HUDEP-2 (cell line): ENCODE measurements around the gene ZKSCAN4.

Source experiments
- DNase-seq, 76 experiments: peaks; one replicate each; lab custom pipeline; 2025; ENCODE audit not compliant: unreplicated experiment in 76 of 76; lab: John Stamatoyannopoulos, UW

ZKSCAN4 gene

GRCh38 chr6:28252009-28252975 is at the start of gene ZKSCAN4:
Gene ZKSCAN4, minus strand, starts transcription at chr6:28252269. Its CDS starts 289 bp downstream, at chr6:28251980.
- peak in 75 of 76 experiments; percentile 45 to 96 (median 81) for DNase-seq

DNA sequence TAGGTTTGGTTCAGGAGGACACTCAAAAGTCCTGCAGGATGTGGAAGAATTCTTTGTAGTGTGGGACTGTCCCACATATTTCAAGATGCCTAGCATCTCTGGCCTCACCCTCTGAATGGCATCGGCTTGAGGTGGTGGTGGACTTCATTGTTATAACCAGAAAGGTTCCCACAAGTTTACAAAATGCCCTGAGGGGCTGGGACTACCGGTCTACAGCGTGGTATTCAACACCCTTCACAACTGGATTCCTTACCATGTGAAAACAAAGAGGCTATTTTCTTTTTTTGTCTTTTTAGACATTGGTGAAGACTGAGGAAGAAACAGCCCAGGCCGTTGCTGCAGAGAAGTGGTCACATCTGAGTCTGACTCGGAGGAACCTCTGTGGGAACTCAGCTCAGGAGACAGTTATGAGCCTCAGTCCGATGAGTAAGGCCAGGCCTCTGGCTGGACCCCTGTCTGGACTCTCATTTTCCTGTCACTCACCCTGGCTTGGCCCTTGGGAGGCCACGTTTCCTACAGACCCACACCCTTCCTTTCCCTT is 44.5 kb upstream of the ZKSCAN4 start:
- DNase-seq, result no peak

GRCh38 chr6:28295326-28295725 is 43.3 kb upstream of the ZKSCAN4 start:
- DNase-seq, result no peak

GRCh38 chr6:28291573-28291972 is 39.5 kb upstream of the ZKSCAN4 start:
- no peak for DNase-seq

- DNase-seq, result peak in 22 of 76 experiments; percentile 5 to 44 (median 17)
These were observed 30.9 kb upstream of the ZKSCAN4 start for GRCh38 chr6:28282926-28283325.

- DNase-seq, result peak in 71 of 76 experiments; percentile 26 to 86 (median 74)
These were observed 29.4 kb upstream of the ZKSCAN4 start, which contains the start of gene PGBD1 for GRCh38 chr6:28281288-28282064. Gene PGBD1, plus strand, starts transcription at chr6:28281572. Its CDS starts 2,242 bp downstream, at chr6:28283814.

- DNase-seq, result no peak
These were observed 28.7 kb upstream of the ZKSCAN4 start for GRCh38 chr6:28280595-28281287.

DNA sequence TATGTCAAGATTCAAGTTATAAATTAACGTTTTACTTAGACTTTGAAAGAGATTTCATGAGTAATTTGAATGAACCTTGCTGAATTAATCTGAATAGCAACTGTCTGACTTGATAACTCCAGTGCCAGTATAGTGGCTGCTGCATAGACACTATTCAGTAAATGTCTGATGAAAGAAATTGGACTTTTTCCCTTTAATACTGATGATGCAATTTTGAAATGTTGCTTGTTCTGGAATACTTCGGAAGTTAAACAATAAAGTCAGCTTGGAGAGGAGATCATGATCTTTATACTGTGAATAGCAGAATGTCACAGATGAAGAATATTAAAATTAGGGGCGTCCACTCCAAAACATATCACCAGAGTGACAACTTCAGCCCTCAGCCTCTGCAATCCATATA is 25.7 kb upstream of the ZKSCAN4 start:
- no peak for DNase-seq

- DNase-seq, result no peak
These were observed 22.8 kb upstream of the ZKSCAN4 start for GRCh38 chr6:28274888-28275287.

GRCh38 chr6:28269492-28269891 is 17.4 kb upstream of the ZKSCAN4 start:
- DNase-seq, result peak in 16 of 76 experiments; percentile 7 to 54 (median 35)

- DNase-seq, result no peak
These were observed 15.6 kb upstream of the ZKSCAN4 start for GRCh38 chr6:28267695-28268059.

- peak; percentile 44 to 94 (median 88) for DNase-seq
These were observed 15.1 kb upstream of the ZKSCAN4 start, which contains the start of gene ZSCAN26 for GRCh38 chr6:28266962-28267694. Gene ZSCAN26, plus strand, starts transcription at chr6:28267143. Its CDS starts 4,777 bp downstream, at chr6:28271920.

GRCh38 chr6:28266563-28266961 is 14.5 kb upstream of the ZKSCAN4 start:
- no peak for DNase-seq

- no peak for DNase-seq
These were observed 12.8 kb upstream of the ZKSCAN4 start for GRCh38 chr6:28264834-28265401.

GRCh38 chr6:28263922-28264321 is 11.9 kb upstream of the ZKSCAN4 start:
- DNase-seq, result no peak

DNA sequence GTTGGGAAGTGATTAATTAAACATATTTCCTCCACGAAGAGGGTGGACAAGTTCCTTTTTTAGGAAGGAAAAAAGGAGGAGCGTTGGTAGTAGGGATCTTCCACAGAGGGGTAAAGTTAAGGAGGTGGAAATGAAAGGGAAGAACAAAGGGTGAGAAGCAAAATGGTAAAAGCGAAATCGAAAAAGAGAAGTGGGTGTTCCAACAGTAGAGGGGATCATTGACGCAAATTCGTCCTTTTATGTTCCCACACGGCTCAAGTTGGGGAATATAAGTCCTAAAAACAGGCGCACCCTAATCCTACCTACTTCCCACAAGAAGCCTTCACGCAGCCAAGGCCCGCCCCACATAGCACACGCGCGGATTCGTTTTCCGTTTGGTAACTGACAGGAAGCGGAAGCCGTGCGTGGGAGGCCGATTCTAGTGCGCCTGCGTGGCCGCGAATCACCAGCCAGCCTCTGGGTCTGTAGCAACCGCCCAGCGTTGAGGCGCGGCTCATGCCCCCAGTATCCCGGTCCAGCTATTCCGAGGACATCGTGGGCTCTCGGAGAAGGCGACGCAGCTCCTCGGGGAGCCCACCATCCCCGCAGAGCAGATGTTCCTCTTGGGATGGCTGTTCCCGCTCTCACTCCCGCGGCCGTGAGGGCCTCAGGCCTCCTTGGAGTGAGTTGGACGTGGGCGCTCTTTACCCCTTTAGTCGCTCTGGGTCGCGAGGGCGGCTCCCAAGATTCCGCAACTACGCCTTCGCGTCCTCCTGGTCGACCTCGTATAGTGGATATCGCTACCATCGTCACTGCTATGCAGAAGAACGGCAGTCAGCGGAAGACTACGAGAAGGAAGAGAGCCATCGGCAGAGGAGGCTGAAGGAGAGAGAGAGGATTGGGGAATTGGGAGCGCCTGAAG is 7.1 kb upstream of the ZKSCAN4 start, which contains the start of gene NKAPL:
NKAPL (plus strand) TSS at position 421 of the 901 bp plus-strand sequence; CDS start at position 496, 75 bp downstream.
- no peak for DNase-seq

GRCh38 chr6:28257042-28257441 is 5.0 kb upstream of the ZKSCAN4 start:
- DNase-seq, result no peak

DNA sequence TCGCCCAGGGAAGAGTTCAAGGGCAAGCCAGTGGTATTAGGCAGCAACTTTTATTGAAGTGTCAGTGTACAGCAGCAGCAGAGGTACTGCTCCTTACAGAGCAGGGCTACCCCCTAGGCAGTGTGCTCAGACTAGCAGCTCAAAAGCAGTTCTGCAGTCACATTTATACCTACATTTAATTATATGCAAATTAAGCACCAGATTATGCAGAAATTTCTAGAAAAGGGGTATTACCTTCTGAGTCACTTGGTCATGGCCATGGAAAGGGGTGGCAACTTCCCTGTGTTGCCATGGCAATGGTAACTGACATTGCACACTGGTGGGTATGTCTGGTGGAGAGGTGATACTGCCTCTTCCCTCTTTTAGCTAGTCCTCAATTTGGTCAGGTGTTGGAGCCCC is 2.1 kb upstream of the ZKSCAN4 start:
- DNase-seq, result peak in 3 of 76 experiments; percentile 3 to 13 (median 10)
